ENCODE results near the gene SLC25A44. TPM values are rescaled to one million over a fixed set of nuclear protein-coding genes. Genes with fewer than 3 reads are reported as not detected.

SLC25A44 gene
- total and polyA plus RNA-seq, 5 experiments from 2014 or later = 6.0 to 21.4 (median 16.4) TPM

- Mint-ChIP-seq H3K27ac (peak overlapping the region in 1 of 10 donors; percentile 28), H3K4me3 (no peak overlapping the region), H3K36me3 (peaks cover 4 to 74% (median 17%) of the 10 kb centered on the region in 3 donors), H3K4me1 (peaks cover 0 to 5% (median under 1%) of the 10 kb centered on the region in 4 donors), H3K9me3 (no peaks in the 10 kb centered on the region), H3K27me3 (no peaks in the 10 kb centered on the region)
- ATAC-seq (no peak), DNase-seq (no peak)
- POLR2A ChIA-PET = interaction anchor here (0.8 kb wide), 1 partner anchor 34 kb away, joined by 3 read pairs; no protein-coding TSS in a partner anchor
Measured at GRCh38 chr1:156232201-156232894, 38.4 kb downstream of the SLC25A44 start.

- peaks cover 0 to 5% (median under 1%) of the 10 kb centered on the region in 4 donors for H3K4me1 Mint-ChIP-seq
- DNase-seq (no peak), ATAC-seq (no peak)
- no peaks in the 10 kb centered on the region for H3K27me3 Mint-ChIP-seq
- H3K9me3 Mint-ChIP-seq = no peaks in the 10 kb centered on the region
- no peak overlapping the region for H3K27ac Mint-ChIP-seq
- H3K36me3 Mint-ChIP-seq = peaks cover 4 to 74% (median 25%) of the 10 kb centered on the region in 3 donors
- H3K4me3 Mint-ChIP-seq = no peak overlapping the region
- POLR2A ChIA-PET = interaction anchor here (0.7 kb wide), 1 partner anchor 1890 kb away, joined by 4 read pairs; no protein-coding TSS in a partner anchor
Measured at GRCh38 chr1:156233426-156234127, 39.7 kb downstream of the SLC25A44 start.

- POLR2A ChIA-PET = no interaction called here
- no peaks in the 10 kb centered on the region for H3K27me3 Mint-ChIP-seq
- H3K36me3 Mint-ChIP-seq = peaks cover 4 to 81% (median 19%) of the 10 kb centered on the region in 3 donors
- no peaks in the 10 kb centered on the region for H3K9me3 Mint-ChIP-seq
- peak overlapping the region in 1 of 10 donors; percentile 9 for H3K27ac Mint-ChIP-seq
- no peak overlapping the region for H3K4me3 Mint-ChIP-seq
- no peak for DNase-seq
- ATAC-seq = no peak
- H3K4me1 Mint-ChIP-seq = peaks cover 0 to 3% (median under 1%) of the 10 kb centered on the region in 4 donors
Measured at GRCh38 chr1:156236164-156236563, 42.3 kb downstream of the SLC25A44 start.

- no peak for DNase-seq
- Mint-ChIP-seq H3K4me1 (peaks cover 0 to 3% (median under 1%) of the 10 kb centered on the region in 4 donors), H3K36me3 (peaks cover 4 to 67% (median 19%) of the 10 kb centered on the region in 3 donors), H3K9me3 (no peaks in the 10 kb centered on the region), H3K4me3 (no peak overlapping the region), H3K27ac (no peak overlapping the region), H3K27me3 (no peaks in the 10 kb centered on the region)
- POLR2A ChIA-PET = no interaction called here
- no peak for ATAC-seq
Measured at GRCh38 chr1:156238248-156238647, 44.3 kb downstream of the SLC25A44 start.

- Mint-ChIP-seq H3K36me3 (peaks cover 4 to 41% (median 11%) of the 10 kb centered on the region in 3 donors), H3K27ac (peak overlapping the region in 2 of 10 donors; percentile 15 to 69)
- POLR2A ChIA-PET = no interaction called here
Measured at GRCh38 chr1:156241311-156241811, 47.5 kb downstream of the SLC25A44 start.

GRCh38 chr1:156241926-156242325, 48.0 kb downstream of the SLC25A44 start, which contains the start of gene BGLAP:
Gene BGLAP (plus strand): TSS chr1:156242184. CDS start chr1:156242232, 48 bp downstream.
- no peak for DNase-seq
- H3K9me3 Mint-ChIP-seq = no peaks in the 10 kb centered on the region
- peaks cover 4 to 35% (median 11%) of the 10 kb centered on the region in 3 donors for H3K36me3 Mint-ChIP-seq
- ATAC-seq = no peak
- POLR2A ChIA-PET = no interaction called here
- H3K4me3 Mint-ChIP-seq = no peak within 1 kb of the TSS
- peak within 1 kb of the TSS in 3 of 10 donors; percentile 15 to 77 (median 69) for H3K27ac Mint-ChIP-seq
- no peaks in the 10 kb centered on the region for H3K27me3 Mint-ChIP-seq
- peaks cover 7 to 22% (median 19%) of the 10 kb centered on the region in 4 donors for H3K4me1 Mint-ChIP-seq

More at GRCh38 chr1:156241311-156241811, 47.5 kb downstream of the SLC25A44 start:
- H3K4me3 Mint-ChIP-seq = no peak overlapping the region
- no peaks in the 10 kb centered on the region for H3K27me3 Mint-ChIP-seq
- DNase-seq = no peak
- ATAC-seq = no peak
- H3K9me3 Mint-ChIP-seq = no peaks in the 10 kb centered on the region
- H3K4me1 Mint-ChIP-seq = peaks cover 7 to 21% (median 17%) of the 10 kb centered on the region in 4 donors

- no peaks in the 10 kb centered on the region for H3K9me3 Mint-ChIP-seq
- no peak for ATAC-seq
- H3K36me3 Mint-ChIP-seq = peaks cover 0 to 28% (median 9%) of the 10 kb centered on the region in 3 donors
- peaks cover 10 to 22% (median 18%) of the 10 kb centered on the region in 4 donors for H3K4me1 Mint-ChIP-seq
- H3K4me3 Mint-ChIP-seq = no peak overlapping the region
- H3K27ac Mint-ChIP-seq = peak overlapping the region in 1 of 10 donors; percentile 53
- no peaks in the 10 kb centered on the region for H3K27me3 Mint-ChIP-seq
- POLR2A ChIA-PET = no interaction called here
- DNase-seq = no peak
Measured at GRCh38 chr1:156242738-156243137, 48.8 kb downstream of the SLC25A44 start.

- H3K27me3 Mint-ChIP-seq = no peaks in the 10 kb centered on the region
- H3K36me3 Mint-ChIP-seq = peaks cover 0 to 14% (median 2%) of the 10 kb centered on the region in 3 donors
- peak overlapping the region in 2 of 10 donors; percentile 48 to 77 for H3K27ac Mint-ChIP-seq
- ATAC-seq = no peak
- no peak for DNase-seq
- H3K9me3 Mint-ChIP-seq = no peaks in the 10 kb centered on the region
- peak overlapping the region in 6 of 10 donors; percentile 13 to 91 (median 88) for H3K4me3 Mint-ChIP-seq
- POLR2A ChIA-PET = no interaction called here
- peaks cover 11 to 22% (median 18%) of the 10 kb centered on the region in 4 donors for H3K4me1 Mint-ChIP-seq
Measured at GRCh38 chr1:156244126-156244525, 50.2 kb downstream of the SLC25A44 start.

GRCh38 chr1:156244712-156245111, 50.8 kb downstream of the SLC25A44 start:
- Mint-ChIP-seq H3K4me1 (peaks cover 11 to 22% (median 19%) of the 10 kb centered on the region in 4 donors), H3K27ac (peak overlapping the region in 4 of 10 donors; percentile 48 to 87 (median 74)), H3K27me3 (no peaks in the 10 kb centered on the region), H3K36me3 (peaks cover 0 to 12% (median 0%) of the 10 kb centered on the region in 3 donors), H3K4me3 (peak overlapping the region; percentile 12 to 91 (median 86)), H3K9me3 (no peaks in the 10 kb centered on the region)
- peak in 1 of 10 donors; percentile 40 for DNase-seq
- no peak for ATAC-seq
- POLR2A ChIA-PET = interaction anchor here (0.5 kb wide), 1 partner anchor 573 kb away, joined by 3 read pairs; no protein-coding TSS in a partner anchor

- Mint-ChIP-seq H3K4me3 (peak overlapping the region; percentile 70 to 91 (median 86)), H3K27me3 (no peaks in the 10 kb centered on the region), H3K9me3 (no peaks in the 10 kb centered on the region), H3K27ac (peak overlapping the region in 9 of 10 donors; percentile 8 to 88 (median 82)), H3K36me3 (peaks cover 0 to 15% (median 0%) of the 10 kb centered on the region in 3 donors), H3K4me1 (peaks cover 14 to 22% (median 19%) of the 10 kb centered on the region in 4 donors)
- ATAC-seq = peak; percentile 78 to 82
- peak in 9 of 10 donors; percentile 13 to 67 (median 32) for DNase-seq
- POLR2A ChIA-PET = interaction anchor here (0.8 to 1.3 kb wide), 3 partner anchors 33 to 52 kb away, joined by 3 to 6 read pairs (median 5); partner anchors contain the start of genes PMF1, SLC25A44 and SMG5
Measured at GRCh38 chr1:156245451-156246232, 51.7 kb downstream of the SLC25A44 start.

GRCh38 chr1:156246241-156246780, 52.4 kb downstream of the SLC25A44 start:
- DNase-seq = peak in 1 of 10 donors; percentile 60
- Mint-ChIP-seq H3K4me3 (peak overlapping the region; percentile 44 to 88 (median 52)), H3K9me3 (no peaks in the 10 kb centered on the region), H3K4me1 (peaks cover 14 to 22% (median 19%) of the 10 kb centered on the region in 4 donors), H3K27me3 (no peaks in the 10 kb centered on the region), H3K36me3 (peaks cover 0 to 14% (median 0%) of the 10 kb centered on the region in 3 donors), H3K27ac (peak overlapping the region in 6 of 10 donors; percentile 22 to 75 (median 52))
- no peak for ATAC-seq
- POLR2A ChIA-PET = interaction anchor here (1.3 kb wide), 2 partner anchors 33 to 36 kb away, joined by 5 to 6 read pairs; partner anchors contain the start of genes PMF1 and SMG5
